GM18526 (cell line): ENCODE results near the gene IFNA10.
"Not testable (repeated sequence)": the region's sequence is repeated elsewhere in the genome, so short reads cannot be mapped to it uniquely, and the experiment has no call there.

ENCODE experiments used
- POLR2A ChIP-seq: IDR thresholded peaks from 3 replicates; pipeline ENCODE4 v1.6.1; 2011; ENCODE audit not compliant: insufficient read length; ENCODE audit errors: extremely low read depth

IFNA10 gene

DNA sequence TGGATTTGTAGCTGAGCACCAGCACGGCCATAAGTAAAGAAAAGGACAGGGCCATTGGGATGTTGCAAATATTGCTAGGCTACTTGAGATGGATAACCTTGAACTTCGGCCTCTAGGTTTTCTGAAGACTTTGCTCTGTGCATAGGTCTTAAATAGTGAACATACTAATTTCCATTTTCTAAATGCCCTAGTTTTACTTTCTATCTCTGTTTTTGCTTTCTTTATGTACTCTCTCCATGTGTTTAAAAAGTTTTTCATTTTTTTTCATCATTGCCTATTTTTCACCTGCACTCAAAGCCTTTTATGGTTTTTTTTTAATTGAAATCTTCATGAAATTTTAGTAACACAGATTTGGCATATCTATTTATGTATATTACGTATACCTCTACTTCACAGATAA is at the start of gene IFNA10:
Gene IFNA10 (minus strand): TSS at position 101 of the 400 bp plus-strand sequence. CDS start 46 bp downstream, at position 55.
- TF ChIP-seq POLR2A, result not testable (repeated sequence)

DNA sequence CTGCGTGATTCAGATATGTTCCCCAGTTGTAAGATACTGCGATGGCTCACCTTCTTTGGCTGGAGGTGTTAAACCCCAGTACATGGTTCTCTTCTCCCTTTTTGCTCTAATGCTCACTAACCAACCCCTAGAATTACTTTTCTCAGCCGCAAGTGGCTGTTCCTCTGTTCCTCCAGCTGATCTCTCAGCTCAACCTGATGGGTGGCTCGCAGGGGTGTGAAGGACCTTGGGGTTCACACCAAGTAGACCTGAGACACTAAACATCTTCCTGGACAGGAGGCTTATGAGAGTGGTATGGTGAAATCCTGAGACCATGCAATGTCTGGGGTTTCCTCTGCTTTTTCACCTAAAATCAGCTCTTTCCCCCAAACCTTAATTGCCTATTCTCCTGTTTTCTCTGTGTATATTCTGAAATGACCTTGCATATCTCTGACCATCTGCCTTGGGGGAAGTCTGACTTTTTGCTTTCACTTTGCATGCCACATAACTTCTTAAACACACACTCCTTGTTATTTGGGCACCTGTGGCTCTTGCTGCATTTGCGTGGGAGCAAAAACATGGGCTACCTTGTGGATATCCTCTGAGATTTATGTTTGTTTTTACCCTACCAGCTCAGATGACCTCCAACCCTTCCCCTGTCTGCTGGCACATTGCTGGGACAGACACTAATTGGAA is 48.7 kb upstream of the IFNA10 start:
- no peak for TF ChIP-seq POLR2A

DNA sequence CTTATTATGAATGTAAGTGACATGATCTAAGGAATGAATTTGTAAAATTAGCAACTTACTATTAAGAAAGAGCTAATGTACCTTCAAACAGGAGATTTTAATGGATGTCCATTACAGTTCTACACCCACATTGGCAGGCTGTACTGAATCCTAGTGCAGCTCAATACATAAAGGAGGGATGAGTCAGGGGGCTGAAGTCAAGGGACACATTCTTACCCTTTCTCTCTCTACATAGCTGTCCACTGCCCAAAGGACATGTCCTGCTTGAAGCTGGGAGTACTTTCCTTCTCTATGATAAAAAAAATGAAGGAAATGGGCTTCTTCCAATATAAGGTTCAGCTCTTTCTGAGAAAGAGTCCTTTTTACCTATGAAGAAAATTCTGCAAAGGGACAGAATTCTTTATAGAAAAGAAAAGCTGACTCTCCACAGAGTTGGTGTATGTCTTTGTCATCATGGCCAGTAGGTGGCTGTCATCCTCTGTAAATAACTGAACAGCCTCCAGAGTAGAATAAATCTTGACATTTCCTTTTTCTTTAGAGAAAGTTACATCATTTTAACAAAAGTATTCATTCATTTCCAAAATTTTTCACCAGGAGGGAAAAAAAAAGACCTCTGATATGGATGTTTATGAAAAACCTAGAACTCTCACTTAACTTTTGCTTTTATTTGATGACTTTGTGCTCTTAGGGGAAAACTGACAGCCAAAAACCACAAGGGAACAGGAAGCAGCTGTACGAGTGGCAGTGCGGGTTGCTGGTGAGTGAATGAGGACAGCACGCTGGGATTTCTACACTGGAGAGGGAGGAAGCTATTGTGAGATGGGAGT is 46.0 kb upstream of the IFNA10 start:
- no peak for TF ChIP-seq POLR2A

DNA sequence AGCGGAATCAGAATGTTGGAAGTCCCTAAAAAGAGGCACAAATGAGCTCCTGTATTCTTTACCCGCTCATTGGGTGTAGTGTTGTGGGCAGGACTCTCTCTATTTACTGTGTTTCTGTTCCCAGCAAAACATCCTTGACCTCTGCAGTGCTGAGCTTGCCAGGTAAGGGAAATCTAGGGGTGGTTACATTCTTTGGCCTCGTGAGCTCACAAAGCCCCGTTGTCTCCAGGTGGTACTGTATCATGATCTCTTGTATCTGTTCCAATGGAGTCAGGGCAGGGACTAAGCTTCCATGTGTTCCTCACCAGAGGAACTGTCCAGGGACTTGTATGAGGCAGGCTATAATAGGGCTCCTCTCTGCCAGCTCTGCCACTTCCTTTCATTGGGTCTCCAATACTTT is 44.7 kb upstream of the IFNA10 start:
- no peak for TF ChIP-seq POLR2A

DNA sequence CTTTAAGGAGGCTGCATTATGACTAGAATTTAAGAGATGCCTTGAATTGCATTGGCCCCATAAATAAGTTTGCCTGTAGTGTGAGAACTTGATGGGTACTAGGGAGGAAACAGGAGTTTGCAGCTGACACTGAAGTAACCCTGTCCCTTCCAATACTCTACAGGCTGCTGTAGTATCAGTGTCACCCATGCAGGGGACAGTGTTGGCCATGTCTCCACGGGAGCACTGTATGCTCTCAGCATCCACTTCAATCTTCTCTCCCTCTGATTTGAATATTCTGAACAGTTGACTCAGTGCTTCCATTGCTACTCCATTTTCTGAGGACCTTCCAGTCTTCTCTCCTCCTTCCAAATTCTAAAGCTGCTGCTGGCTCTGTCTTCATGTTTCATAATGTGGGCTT is 44.2 kb upstream of the IFNA10 start:
- TF ChIP-seq POLR2A, result no peak

DNA sequence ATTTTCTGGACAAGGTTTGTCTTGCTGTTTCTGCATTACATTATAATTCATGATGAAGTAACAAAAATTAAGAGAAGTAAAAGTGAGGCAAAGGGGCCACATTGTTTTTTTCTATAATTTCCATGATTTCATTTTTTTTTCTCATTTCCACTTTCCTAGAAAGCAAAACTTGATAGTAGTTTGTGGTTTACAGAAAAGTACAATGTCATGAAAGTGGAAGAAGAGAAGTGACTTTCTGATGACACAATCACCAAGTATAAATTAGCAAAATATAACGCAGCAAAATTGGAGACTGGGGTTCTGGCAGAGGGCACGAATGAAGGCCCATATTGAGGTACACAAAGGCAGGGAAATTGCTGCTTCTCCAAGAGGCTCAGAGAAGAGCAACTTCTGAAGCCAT is 37.9 kb upstream of the IFNA10 start:
- no peak for TF ChIP-seq POLR2A

DNA sequence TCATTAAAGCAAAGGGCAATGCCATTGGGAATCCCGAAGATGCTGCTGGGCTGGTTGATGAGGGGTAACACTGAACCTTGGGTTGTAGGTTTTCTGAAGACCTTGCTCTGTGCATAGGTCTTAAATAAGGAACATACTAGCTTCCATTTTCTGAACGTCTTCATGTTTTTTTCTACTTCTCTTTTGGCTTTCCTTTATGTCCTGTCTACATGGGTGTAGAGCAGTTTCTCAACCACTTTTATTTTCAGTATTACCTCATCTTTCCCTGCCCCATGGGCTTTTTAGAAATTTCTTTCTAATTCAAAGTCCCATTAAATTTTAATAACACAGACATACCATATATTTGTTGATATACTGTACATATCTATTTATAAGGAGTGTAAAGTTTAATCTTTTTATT is 33.0 kb upstream of the IFNA10 start, which contains the start of gene IFNA14:
Gene IFNA14 (minus strand): TSS at position 95 of the 400 bp plus-strand sequence. CDS start 70 bp downstream, at position 25.
- TF ChIP-seq POLR2A, result no peak

DNA sequence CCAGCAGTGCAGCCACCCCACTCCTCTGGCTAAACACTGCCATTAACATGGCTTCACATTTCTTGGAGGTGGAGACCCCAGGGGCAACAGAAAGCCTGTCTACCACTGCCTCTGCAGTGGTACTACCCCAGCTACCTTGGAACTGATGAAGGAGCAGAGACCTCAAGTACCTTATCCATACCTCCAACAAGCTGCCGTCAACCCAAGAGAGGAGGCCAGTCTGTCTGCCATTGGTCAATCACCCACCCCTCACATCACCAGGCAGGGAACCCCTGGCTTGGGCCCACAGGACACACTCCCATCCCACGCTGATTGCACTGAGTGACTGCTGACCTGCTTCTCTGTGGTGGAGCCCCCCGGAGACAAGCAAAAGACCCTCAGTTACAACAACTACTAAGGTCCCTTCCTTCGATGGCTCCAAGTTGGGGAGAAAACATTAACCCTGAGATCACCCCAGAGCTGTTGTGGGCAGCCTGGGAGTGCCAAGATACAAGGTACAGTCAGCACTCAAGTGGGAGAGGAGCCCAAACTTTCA is 27.3 kb upstream of the IFNA10 start:
- no peak for TF ChIP-seq POLR2A

DNA sequence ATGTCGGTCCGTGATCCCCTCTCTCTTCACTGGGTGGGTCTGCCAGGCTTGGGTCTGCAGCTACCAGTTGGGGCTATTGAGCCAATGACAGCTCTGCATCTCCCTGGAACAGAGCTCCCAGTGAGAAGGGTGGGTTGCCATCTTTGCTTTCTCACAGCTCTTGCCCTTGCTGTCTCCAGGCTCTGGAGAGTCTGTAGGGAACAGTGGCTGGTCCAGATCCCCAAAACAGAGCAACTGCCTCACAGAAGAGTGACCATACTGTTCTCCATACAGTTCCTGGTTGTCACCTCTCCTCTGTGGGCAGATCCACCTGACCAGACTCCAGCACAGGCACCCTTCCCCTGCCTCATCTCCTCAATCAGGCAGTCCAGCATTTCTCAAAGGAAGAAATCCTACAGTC is 26.3 kb upstream of the IFNA10 start:
- no peak for TF ChIP-seq POLR2A

DNA sequence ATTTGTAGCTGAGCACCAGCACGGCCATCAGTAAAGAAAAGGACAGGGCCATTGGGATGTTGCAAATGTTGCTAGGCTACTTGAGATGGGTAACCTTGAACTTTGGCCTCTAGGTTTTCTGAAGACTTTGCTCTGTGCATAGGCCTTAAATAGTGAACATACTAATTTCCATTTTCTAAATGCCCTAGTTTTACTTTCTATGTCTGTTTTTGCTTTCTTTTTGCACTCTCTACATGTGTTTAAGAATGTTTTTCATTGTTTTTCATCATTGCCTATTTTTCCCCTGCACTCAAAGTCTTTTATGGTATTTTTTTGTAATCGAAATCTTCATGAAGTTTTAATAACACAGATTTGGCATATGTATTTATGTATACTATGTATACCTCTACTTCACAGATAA is 21.2 kb upstream of the IFNA10 start, which contains the start of gene IFNA17:
Gene IFNA17 (minus strand): TSS at position 101 of the 400 bp plus-strand sequence. CDS start 49 bp downstream, at position 52.
- no peak for TF ChIP-seq POLR2A

DNA sequence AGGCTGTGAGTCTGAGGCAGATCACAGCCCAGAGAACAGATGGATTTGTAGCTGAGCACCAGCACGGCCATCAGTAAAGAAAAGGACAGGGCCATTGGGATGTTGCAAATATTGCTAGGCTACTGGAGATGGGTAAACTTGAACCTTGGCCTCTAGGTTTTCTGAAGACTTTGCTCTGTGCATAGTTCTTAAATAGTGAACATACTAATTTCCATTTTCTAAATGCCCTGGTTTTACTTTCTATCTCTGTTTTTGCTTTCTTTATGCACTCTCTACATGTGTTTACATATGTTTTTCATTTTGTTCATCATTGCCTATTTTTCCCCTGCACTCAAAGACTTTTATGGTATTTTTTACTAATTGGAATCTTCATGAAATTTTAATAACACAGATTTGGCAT is 10.3 kb upstream of the IFNA10 start, which contains the start of gene IFNA16:
Gene IFNA16 (minus strand): TSS at position 101 of the 400 bp plus-strand sequence. CDS start 6 bp downstream, at position 95.
- not testable (repeated sequence) for TF ChIP-seq POLR2A

DNA sequence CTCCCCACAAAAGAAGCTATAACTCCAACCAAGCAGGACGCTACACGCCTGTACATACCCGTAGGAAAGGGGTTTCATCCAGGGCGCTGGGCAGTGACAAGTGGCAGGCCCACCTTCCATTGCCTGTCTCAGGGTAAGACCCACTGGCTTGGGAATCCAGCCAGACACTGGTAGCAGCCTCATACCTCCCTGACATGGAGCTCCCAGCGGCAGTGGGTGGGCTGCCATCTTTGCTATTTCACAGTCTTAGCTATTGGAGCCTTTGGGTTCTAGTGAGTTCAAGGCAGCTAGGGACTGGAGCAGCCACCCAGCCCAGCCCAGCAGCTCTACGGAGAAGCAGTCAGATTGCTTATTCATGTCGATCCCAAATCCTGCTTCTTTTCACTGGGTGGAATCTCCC is 3.4 kb upstream of the IFNA10 start:
- TF ChIP-seq POLR2A, result no peak

DNA sequence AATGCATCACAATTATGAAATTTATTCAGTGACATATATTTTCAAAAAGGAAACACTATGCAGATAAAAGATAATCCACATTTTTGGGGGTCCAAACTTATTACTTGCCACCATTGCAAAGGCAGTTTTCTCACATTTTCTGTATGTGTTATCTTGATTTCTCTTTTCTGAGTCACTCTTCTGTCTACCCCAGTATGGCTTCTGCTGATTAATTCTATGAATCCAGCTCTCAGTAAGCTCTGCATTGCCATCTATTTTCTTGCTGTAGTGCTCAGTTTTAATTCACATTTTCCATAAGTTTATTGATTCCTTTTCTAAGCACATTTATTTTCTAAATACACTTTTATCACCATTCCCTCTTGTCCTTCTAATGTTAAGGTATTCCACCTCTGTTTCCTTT is 1.7 kb downstream of the IFNA10 start:
- no peak for TF ChIP-seq POLR2A

DNA sequence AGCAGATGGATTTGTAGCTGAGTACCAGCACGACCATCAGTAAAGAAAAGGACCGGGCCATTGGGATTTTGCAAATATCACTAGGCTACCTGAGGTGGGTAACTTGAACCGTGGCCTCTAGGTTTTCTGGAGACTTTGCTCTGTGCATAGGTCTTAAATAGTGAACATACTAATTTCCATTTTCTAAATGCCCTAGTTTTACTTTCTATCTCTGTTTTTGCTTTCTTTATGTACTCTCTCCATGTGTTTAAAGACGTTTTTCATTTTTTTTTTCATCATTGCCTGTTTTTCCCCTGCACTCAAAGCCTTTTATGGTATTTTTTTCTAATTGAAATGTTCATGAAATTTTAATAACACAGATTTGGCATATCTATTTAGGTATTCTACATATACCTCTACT is 4.8 kb downstream of the IFNA10 start, which contains the start of gene IFNA7:
Gene IFNA7 (minus strand): TSS at position 101 of the 400 bp plus-strand sequence. CDS start 40 bp downstream, at position 61.
- TF ChIP-seq POLR2A, result not testable (repeated sequence)

DNA sequence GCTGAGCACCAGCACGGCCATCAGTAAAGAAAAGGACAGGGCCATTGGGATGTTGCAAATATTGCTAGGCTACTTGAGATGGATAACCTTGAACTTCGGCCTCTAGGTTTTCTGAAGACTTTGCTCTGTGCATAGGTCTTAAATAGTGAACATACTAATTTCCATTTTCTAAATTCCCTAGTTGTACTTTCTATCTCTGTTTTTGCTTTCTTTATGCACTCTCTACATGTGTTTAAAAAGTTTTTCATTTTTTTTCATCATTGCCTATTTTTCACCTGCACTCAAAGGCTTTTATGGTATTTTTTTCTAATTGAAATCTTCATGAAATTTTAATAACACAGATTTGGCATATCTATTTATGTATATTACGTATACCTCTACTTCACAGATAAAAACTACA is 19.5 kb downstream of the IFNA10 start, which contains the start of gene IFNA4:
Gene IFNA4 (minus strand): TSS at position 101 of the 400 bp plus-strand sequence. CDS start 56 bp downstream, at position 45.
- not testable (repeated sequence) for TF ChIP-seq POLR2A
